Panc1 (cell line): Measurements from ENCODE around the gene C2CD2L. TPM values are rescaled to one million over a fixed set of nuclear protein-coding genes. Genes with fewer than 3 reads are reported as not detected.

Experiments
- ATAC-seq: fragments of 200-7000 bp; cut with Tn5 transposase; 2 replicates; pipeline ENCODE4 v1.9.1; 2020; ENCODE audit warnings: mild to moderate bottlenecking, moderate library complexity
- BruUV-seq: library from RNA; stranded (reverse); fragments of 400-500 nt; replicated peaks from 2 replicates; lab custom pipeline; 2021; lab: Mats Ljungman, UMichigan
- CTCF ChIA-PET: fragments of 300-600 bp; sonication (Branson Sonifier 250); formaldehyde crosslinking; loops from one replicate; lab custom pipeline; 2022; ENCODE audit warnings: antibody characterized with exemption; lab: Charles Lee
- POLR2A ChIA-PET: fragments of 300-600 bp; sonication (Branson Sonifier 250); formaldehyde crosslinking; loops from one replicate; lab custom pipeline; 2022; ENCODE audit warnings: antibody characterized with exemption; lab: Charles Lee
- DNase-seq: peaks from one replicate; pipeline ENCODE4 v3.0.0-alpha.2; 2010; ENCODE audit warnings: low read depth, low spot score
- H3K27ac ChIP-seq: 2 replicates; pipeline ENCODE4 v1.5.1; 2011; ENCODE audit warnings: mild to moderate bottlenecking, low read length, inconsistent platforms
- H3K27me3 ChIP-seq: fragments of 200-500 bp; sonication (Bioruptor generic); 2 replicates; pipeline ENCODE4 v1.6.0; 2014; ENCODE audit warnings: low read length, inconsistent platforms; ENCODE audit not compliant: control insufficient read depth, insufficient read depth
- H3K36me3 ChIP-seq: fragments of 200-500 bp; sonication (Bioruptor generic); 2 replicates; pipeline ENCODE4 v1.5.1; 2014; ENCODE audit warnings: inconsistent platforms, mild to moderate bottlenecking, low read length, moderate library complexity; ENCODE audit not compliant: control insufficient read depth, insufficient read depth
- H3K4me1 ChIP-seq: 2 replicates; pipeline ENCODE4 v1.5.1; 2011; ENCODE audit warnings: inconsistent platforms, mild to moderate bottlenecking, low read length, moderate library complexity; ENCODE audit not compliant: control insufficient read depth, insufficient read depth
- H3K4me3 ChIP-seq, 2 experiments: 2 replicates each; pipeline ENCODE4 v1.5.1; 2011 to 2012; ENCODE audit warnings: low read depth in 2 of 2, low read length in 2 of 2, mild to moderate bottlenecking in 2 of 2, inconsistent platforms in 1 of 2, moderate library complexity in 1 of 2
- H3K9me3 ChIP-seq: fragments of 200-500 bp; sonication (Bioruptor generic); 2 replicates; pipeline ENCODE4 v1.5.1; 2014; ENCODE audit warnings: low read depth, mild to moderate bottlenecking, inconsistent platforms, low read length, moderate library complexity; ENCODE audit not compliant: control insufficient read depth, insufficient read depth
- CTCF ChIP-seq: fragments of 450-650 bp; IDR thresholded peaks from 2 replicates; pipeline ENCODE4 v1.5.1; 2017; ENCODE audit warnings: mild to moderate bottlenecking
- POLR2AphosphoS5 ChIP-seq: IDR thresholded peaks from 2 replicates; pipeline ENCODE4 v1.6.1; 2012; ENCODE audit warnings: mild to moderate bottlenecking, low read depth, low read length, moderate library complexity
- SIN3A ChIP-seq: IDR thresholded peaks from 2 replicates; pipeline ENCODE4 v1.6.1; 2012; ENCODE audit warnings: low read depth, mild to moderate bottlenecking, low read length, moderate library complexity, borderline replicate concordance; ENCODE audit not compliant: insufficient read depth
- TCF7L2 ChIP-seq: IDR thresholded peaks from 2 replicates; pipeline ENCODE4 v1.6.1; 2011; ENCODE audit warnings: mild to moderate bottlenecking, low read depth, low read length, inconsistent platforms
- in situ Hi-C: cut with HindIII; loops from 2 replicates; pipeline ENCODE4 v1.10.0; 2016; ENCODE audit warnings: low sequenced_read_pairs, low pct_unique_long_range_greater_than_20kb
- intact Hi-C: fragments of 100-400 bp; cut with micrococcal nuclease; formaldehyde crosslinking; loops from one replicate; pipeline ENCODE4 v1.10.0; 2022; ENCODE audit not compliant: unreplicated experiment
- total RNA-seq: library from RNA; stranded (reverse); gene quantifications from one replicate; pipeline ENCODE4 v1.2.1, GENCODE V29; 2021; ENCODE audit not compliant: unreplicated experiment
- TF ChIP-seq, protein P1 (sequence below), 2 experiments: IDR thresholded peaks; 2 replicates each; pipeline ENCODE4 v1.6.1; 2011 to 2012; ENCODE audit warnings: low read depth in 2 of 2, control low read depth in 1 of 2, low read length in 1 of 2, mild to moderate bottlenecking in 1 of 2, moderate library complexity in 1 of 2; ENCODE audit not compliant: insufficient read depth in 1 of 2

The C2CD2L gene
- total RNA-seq, 1 experiment from 2014 or later: 10.1 TPM

GRCh38 chr11:119112314-119113020, 5.3 kb downstream of the C2CD2L start:
- in situ Hi-C loops: no loop called here
- ChIA-PET POLR2A (no interaction called here), CTCF (interaction anchor here (0.5 kb wide), 1 partner anchor 11 kb away, joined by 3 read pairs; the partner anchor contains the start of gene DPAGT1)
- no peak for TF ChIP-seq SIN3A
- no peak for TF ChIP-seq CTCF
- TF ChIP-seq, protein P1, sequence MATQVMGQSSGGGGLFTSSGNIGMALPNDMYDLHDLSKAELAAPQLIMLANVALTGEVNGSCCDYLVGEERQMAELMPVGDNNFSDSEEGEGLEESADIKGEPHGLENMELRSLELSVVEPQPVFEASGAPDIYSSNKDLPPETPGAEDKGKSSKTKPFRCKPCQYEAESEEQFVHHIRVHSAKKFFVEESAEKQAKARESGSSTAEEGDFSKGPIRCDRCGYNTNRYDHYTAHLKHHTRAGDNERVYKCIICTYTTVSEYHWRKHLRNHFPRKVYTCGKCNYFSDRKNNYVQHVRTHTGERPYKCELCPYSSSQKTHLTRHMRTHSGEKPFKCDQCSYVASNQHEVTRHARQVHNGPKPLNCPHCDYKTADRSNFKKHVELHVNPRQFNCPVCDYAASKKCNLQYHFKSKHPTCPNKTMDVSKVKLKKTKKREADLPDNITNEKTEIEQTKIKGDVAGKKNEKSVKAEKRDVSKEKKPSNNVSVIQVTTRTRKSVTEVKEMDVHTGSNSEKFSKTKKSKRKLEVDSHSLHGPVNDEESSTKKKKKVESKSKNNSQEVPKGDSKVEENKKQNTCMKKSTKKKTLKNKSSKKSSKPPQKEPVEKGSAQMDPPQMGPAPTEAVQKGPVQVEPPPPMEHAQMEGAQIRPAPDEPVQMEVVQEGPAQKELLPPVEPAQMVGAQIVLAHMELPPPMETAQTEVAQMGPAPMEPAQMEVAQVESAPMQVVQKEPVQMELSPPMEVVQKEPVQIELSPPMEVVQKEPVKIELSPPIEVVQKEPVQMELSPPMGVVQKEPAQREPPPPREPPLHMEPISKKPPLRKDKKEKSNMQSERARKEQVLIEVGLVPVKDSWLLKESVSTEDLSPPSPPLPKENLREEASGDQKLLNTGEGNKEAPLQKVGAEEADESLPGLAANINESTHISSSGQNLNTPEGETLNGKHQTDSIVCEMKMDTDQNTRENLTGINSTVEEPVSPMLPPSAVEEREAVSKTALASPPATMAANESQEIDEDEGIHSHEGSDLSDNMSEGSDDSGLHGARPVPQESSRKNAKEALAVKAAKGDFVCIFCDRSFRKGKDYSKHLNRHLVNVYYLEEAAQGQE (IDR thresholded peaks at IDR 0.05; ENCODE audit: insufficient read depth in 1 of 2, low read depth in 2 of 2, low read length in 1 of 2): no peak
- no peak for TF ChIP-seq POLR2AphosphoS5
- ATAC-seq (no peak), DNase-seq (no peak)
- peaks cover 10% of the 10 kb centered on the region for H3K4me1 ChIP-seq
- intact Hi-C loops: no loop called here
- no peak overlapping the region for H3K27ac ChIP-seq
- H3K4me3 ChIP-seq: no peak overlapping the region
- H3K27me3 ChIP-seq: no peaks in the 10 kb centered on the region
- no TSS peak for BruUV-seq
- H3K36me3 ChIP-seq: no peaks in the 10 kb centered on the region
- no peaks in the 10 kb centered on the region for H3K9me3 ChIP-seq

GRCh38 chr11:119113716-119114115, 6.6 kb downstream of the C2CD2L start:
- TF ChIP-seq, protein P1 (IDR thresholded peaks at IDR 0.05; ENCODE audit: insufficient read depth in 1 of 2, low read depth in 2 of 2, low read length in 1 of 2): no peak
- TF ChIP-seq POLR2AphosphoS5: no peak
- TF ChIP-seq TCF7L2: no peak
- TF ChIP-seq SIN3A: no peak
- TF ChIP-seq CTCF: no peak
- in situ Hi-C loops: no loop called here

More at GRCh38 chr11:119113716-119114115, 6.6 kb downstream of the C2CD2L start:
- intact Hi-C loops: no loop called here
- Histone ChIP-seq H3K27me3 (no peaks in the 10 kb centered on the region), H3K4me1 (peaks cover 2% of the 10 kb centered on the region), H3K9me3 (no peaks in the 10 kb centered on the region), H3K36me3 (no peaks in the 10 kb centered on the region), H3K27ac (no peak overlapping the region), H3K4me3 (no peak overlapping the region)
- ChIA-PET CTCF (no interaction called here), POLR2A (no interaction called here)
- BruUV-seq: no TSS peak
- ATAC-seq (no peak), DNase-seq (no peak)
